HepG2 (cell line): Measurements from ENCODE around the gene CLIC3.

ENCODE experiments used
- DNMT1 ChIP-seq: sonication (generic); formaldehyde crosslinking; IDR thresholded peaks from 2 replicates; pipeline ENCODE4 v1.5.1; 2020; ENCODE audit warnings: mild to moderate bottlenecking, missing genetic modification reagents
- MYPOP ChIP-seq: sonication (generic); formaldehyde crosslinking; IDR thresholded peaks from 2 replicates; pipeline ENCODE4 v1.8.1; 2023; ENCODE audit warnings: mild to moderate bottlenecking, moderate library complexity, missing genetic modification reagents
- ZSCAN29 ChIP-seq: sonication (generic); formaldehyde crosslinking; conservative IDR thresholded peaks from 2 replicates; pipeline ENCODE4 v1.4.0; 2020; ENCODE audit warnings: mild to moderate bottlenecking, missing genetic modification reagents

- no peak for TF ChIP-seq DNMT1 (CRISPR knock-in tag)
- TF ChIP-seq ZSCAN29 = no peak
- no peak for TF ChIP-seq MYPOP (CRISPR knock-in tag)
These were observed 16.6 kb upstream of the CLIC3 start for GRCh38 chr9:137012694-137013570.
